ENCODE results near the gene ZNF442.

- TF ChIP-seq CTCF (conservative IDR thresholded peaks at IDR 0.05 in 1 of 2, IDR thresholded peaks at IDR 0.05 in 1 of 2; ENCODE audit: extremely low read depth in 1 of 2, insufficient read depth in 1 of 2, low read depth in 1 of 2, low read length in 2 of 2) (no peak), EZH2 (IDR thresholded peaks at IDR 0.05; ENCODE audit: borderline replicate concordance, low read length) (no peak)
Measured at GRCh38 chr19:12411893-12412292, 46.4 kb upstream of the ZNF442 start.
